GM11168 (cell line): ENCODE data around the gene KRTAP4-6.
"Not testable (repeated sequence)": the region's sequence is repeated elsewhere in the genome, so short reads cannot be mapped to it uniquely, and the experiment has no call there.

Source experiments
- in situ Hi-C: fragments of 300-500 bp; cut with MboI; formaldehyde crosslinking; loops from one replicate; pipeline ENCODE4 v1.12.0; 2022; ENCODE audit warnings: low sequenced_read_pairs; ENCODE audit not compliant: unreplicated experiment

Gene KRTAP4-6

GRCh38 chr17:41148971-41149651, 8.8 kb upstream of the KRTAP4-6 start:
- in situ Hi-C loops = not testable (repeated sequence)

- in situ Hi-C loops = no loop called here
Observed at GRCh38 chr17:41147531-41148204, 7.3 kb upstream of the KRTAP4-6 start.

GRCh38 chr17:41145261-41145660, 4.9 kb upstream of the KRTAP4-6 start:
- in situ Hi-C loops = no loop called here

- in situ Hi-C loops = no loop called here
Observed at GRCh38 chr17:41144846-41145245, 4.5 kb upstream of the KRTAP4-6 start.

GRCh38 chr17:41141361-41141760, 1.0 kb upstream of the KRTAP4-6 start:
- in situ Hi-C loops = no loop called here

GRCh38 chr17:41139865-41140264, 479 bp downstream of the KRTAP4-6 start:
- in situ Hi-C loops = not testable (repeated sequence)

GRCh38 chr17:41133880-41134735, 6.2 kb downstream of the KRTAP4-6 start:
- in situ Hi-C loops = no loop called here

GRCh38 chr17:41131979-41132378, 8.4 kb downstream of the KRTAP4-6 start:
- in situ Hi-C loops = no loop called here

GRCh38 chr17:41127371-41127770, 13.0 kb downstream of the KRTAP4-6 start:
- in situ Hi-C loops = no loop called here

GRCh38 chr17:41126412-41126811, 13.9 kb downstream of the KRTAP4-6 start:
- in situ Hi-C loops = no loop called here

GRCh38 chr17:41125064-41125463, 15.3 kb downstream of the KRTAP4-6 start:
- in situ Hi-C loops = no loop called here

GRCh38 chr17:41123991-41124371, 16.4 kb downstream of the KRTAP4-6 start, which contains the start of gene KRTAP4-12:
TSS of gene KRTAP4-12 (minus strand) at chr17:41124182. CDS start at chr17:41124122, 60 bp downstream.
- in situ Hi-C loops = not testable (repeated sequence)

- in situ Hi-C loops = not testable (repeated sequence)
Observed at GRCh38 chr17:41123292-41123990, 16.9 kb downstream of the KRTAP4-6 start.

GRCh38 chr17:41121742-41122141, 18.6 kb downstream of the KRTAP4-6 start:
- in situ Hi-C loops = no loop called here

- in situ Hi-C loops = not testable (repeated sequence)
Observed at GRCh38 chr17:41119696-41120690, 20.4 kb downstream of the KRTAP4-6 start.

GRCh38 chr17:41118721-41119120, 21.6 kb downstream of the KRTAP4-6 start:
- in situ Hi-C loops = no loop called here

- in situ Hi-C loops = not testable (repeated sequence)
Observed at GRCh38 chr17:41117846-41118386, 22.4 kb downstream of the KRTAP4-6 start, which contains the start of gene KRTAP4-11. TSS of gene KRTAP4-11 (minus strand) at chr17:41118373. CDS start at chr17:41118315, 58 bp downstream.

GRCh38 chr17:41116297-41116696, 24.0 kb downstream of the KRTAP4-6 start:
- in situ Hi-C loops = no loop called here
